Measurements from ENCODE around the gene CNNM2.
"Not testable (repeated sequence)": the region's sequence is repeated elsewhere in the genome, so short reads cannot be mapped to it uniquely, and the experiment has no call there.

CNNM2 gene

DNA sequence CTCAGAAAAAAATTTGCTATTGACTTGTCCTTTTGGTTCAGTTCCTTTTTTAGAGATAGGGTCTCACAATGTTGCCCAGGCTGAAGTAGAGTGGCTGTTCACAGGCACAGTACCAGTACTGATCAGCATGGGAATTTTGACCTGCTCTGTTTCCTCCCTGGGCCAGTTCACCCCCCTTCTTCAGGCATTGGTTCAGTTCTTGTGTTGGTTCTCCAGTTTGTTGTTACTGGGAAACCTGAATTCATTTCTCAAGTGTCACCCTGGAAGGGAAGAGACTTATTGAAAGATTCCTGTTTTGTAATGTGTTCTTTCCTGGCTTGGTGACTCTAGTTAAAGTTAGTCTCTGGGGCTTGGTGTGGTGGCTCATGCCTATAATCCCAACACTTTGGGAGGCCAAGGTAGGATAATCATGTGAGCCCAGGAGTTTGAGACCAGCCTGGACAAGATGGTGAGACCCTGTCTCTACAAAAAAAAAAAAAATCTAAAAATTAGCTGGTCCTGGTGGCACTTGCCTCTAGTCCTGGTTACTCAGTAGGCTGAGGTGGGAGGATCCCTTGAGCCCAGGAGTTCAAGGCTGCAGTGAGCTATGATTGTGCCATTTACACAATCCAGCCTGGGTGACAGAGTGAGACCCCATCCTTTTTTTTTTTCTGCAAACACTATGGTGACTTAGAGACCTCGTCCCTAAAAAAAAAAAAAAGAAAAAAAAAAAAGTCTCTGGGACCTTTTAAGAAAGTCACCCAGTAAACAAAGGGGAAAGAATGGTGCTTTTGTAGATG, 52.7 kb downstream of the CNNM2 start:
- no peak for DNase-seq

DNA sequence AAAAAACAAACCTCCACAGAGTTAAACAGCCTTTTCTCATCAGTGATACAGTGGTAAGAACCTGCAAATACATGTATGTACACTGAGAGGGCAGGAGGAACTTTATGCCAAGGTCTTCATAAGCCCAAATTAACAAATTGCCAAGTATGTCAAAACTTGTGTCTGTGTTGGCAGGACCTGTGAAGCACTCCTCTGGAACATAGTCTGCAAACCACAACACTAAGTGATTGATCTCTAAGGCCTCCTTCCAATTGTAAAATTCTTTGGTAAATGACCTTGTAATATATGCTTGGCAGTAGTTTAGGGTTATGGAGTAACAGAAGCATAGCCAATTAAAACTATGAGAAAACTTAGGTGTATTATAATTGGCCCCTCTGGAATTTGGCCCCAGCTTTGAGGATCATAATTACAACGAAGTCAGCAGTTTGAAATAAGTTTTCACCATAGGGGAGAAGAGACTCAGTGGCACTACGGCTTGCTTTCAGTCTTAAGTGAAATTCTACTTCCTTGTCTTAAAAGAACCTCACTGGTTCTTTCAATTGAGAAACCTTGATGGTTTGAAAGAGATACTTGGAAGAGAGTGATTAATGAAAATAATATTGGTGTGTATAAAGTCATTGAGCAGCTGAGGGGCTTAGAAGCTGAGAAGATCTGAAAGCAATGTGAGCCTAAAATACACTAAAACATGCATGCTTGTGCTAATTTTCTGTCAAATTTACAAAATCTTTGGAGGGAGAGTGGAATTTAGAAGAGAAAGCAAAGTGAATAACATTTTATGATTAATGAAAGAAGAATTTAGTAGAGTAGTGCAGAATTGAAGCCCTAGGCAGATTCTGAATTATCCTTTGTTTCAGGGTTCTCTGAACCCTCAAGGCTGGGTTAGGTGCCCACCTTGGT, 57.6 kb downstream of the CNNM2 start:
- DNase-seq = no peak

DNA sequence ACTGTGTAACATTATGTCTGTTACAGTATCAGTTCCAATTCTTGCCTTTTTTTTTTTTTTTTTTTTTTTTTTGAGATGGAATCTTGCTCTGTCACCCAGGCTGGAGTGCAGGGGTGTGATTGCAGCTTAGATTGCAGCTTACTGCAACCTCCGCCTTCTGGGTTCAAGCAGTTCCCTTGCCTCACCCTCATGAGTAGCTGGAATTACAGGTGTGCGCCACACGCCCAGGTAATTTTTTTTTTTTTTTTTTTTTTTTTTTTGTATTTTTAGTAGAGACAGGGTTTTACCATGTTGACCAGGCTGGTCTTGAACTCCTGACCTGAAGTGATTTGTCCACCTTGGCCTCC, 58.3 kb downstream of the CNNM2 start:
- not testable (repeated sequence) for DNase-seq

DNA sequence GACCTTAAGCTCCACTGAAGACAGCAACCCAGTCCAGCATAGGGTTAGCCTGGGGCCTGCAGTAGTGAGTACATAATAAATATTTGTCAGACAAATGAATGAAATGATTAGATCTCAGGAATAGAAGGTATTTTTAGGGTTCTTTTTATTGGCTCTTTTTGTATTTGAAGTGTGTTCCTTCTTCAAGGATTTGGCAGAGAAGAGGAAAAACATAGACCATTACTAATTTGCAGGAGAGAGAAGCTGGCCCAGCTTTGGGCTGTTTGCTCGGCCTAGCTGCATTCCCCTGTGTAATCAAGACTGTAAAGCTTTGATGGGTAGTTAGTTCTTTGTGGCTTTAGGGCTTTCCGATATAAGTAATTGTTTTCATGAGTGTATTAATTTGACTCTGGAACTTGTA, 64.2 kb downstream of the CNNM2 start:
- no peak for DNase-seq

DNA sequence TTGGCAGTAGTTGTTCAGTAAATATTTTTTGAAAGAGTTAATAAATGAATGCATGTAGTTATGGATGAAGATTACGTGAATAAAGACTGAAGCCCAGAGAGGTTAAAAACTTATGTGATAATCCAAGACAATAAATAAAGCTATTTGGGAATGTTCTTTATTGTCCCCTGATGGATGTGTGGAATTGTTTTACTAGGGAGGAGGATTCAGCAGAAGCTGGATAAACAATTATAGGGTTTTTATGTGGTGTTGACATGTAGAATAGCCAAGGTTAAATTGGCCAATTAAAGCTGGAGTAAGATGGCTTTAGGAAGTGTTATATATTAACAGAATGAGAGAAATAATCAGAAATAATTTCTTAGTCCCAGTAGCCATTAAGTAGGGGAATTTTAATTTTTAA, 66.0 kb downstream of the CNNM2 start:
- DNase-seq = no peak

DNA sequence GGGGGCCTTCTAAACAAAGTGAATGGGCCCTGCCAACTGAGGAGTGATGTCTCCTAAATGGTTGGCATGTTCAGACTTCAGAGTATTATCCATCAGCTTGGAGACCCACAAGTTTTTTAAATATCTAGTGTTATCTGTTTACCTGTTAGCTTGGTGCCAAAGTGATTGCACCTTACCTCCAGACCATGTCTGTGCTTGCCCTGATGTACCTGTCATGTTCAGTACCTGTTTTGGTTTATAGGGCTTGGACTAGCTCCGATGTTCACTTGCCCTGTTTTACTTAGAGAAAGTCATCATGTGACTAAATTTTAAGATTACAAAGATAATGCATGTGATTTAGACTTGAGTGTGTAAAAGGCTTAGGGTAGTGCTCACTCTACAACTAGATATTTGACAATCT, 67.7 kb downstream of the CNNM2 start:
- DNase-seq = no peak

DNA sequence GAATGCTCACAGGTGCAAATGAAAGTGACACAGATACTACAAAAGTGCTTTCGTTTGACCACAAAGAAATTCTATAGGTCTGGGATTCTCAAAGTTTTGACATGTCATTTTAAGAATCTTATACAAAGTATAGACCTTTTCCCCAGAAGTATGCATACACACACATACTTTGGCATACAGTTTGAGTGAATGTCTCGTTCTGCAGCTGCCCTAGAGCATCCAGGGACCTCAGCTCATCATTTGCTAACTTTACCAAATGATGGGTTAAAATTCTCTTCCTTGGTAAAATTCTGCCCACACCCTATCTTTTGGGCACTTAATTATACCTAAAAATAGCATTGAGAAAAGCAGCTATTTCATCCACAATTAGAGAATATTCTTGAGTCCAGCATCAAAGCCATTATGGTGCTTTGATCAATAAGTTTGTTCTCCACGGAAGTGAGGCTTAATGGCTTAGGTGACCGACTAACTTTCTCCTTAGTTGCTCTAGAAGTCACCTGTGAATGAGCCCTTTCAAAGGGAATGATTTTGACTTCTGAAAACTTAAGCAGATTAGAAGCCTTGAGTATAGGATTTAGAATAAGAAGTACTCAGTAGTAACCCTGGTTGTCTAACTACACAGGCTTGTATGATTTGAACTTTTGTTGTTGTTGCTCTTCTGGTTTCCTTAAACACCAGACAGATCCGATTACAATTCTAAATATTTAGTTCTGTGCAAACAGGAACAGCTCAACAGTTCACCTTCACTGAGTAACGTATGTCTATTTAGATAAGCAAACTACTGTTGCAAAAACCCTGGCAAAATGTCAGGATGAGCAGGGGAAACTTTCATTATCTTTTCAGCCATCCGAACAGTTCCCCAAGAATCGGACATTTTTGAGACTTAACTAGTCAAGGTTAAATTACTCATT, 70.6 kb downstream of the CNNM2 start:
- no peak for DNase-seq

DNA sequence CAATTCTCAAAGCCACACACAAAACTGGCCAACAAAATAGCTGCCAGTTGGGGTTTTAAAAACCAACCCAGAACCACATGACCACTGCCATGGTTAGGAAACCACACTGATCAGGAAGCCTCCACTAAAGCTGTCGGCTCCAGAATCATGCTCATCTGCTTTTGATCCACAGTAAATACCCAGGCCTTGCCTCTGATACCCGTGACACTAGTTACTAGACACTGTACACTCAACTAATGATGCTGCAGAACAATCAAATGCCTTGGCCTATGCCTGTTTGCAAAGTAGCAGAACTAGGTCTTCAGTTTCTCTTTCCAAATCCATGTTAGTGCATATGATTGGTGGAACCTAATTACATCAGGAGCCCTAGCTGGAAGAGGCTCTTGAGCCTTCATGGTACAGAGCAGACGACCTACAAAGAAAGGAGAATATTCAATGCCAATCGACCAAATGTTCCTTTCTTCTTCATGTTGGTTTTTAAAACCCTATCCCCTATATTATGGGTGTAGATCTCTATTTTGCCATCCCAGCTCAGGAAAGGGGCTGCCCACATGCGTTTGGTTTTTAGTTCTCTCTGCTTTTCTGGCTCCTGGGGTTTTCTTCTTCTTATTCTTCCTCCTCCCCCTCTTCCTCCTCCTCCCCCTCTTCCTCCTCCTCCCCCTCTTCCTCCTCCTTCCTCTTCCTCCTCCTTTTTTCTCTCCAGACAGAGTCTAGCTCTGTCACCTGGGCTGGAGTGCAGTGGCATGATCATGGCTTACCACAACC, 76.6 kb downstream of the CNNM2 start:
- no peak for DNase-seq

DNA sequence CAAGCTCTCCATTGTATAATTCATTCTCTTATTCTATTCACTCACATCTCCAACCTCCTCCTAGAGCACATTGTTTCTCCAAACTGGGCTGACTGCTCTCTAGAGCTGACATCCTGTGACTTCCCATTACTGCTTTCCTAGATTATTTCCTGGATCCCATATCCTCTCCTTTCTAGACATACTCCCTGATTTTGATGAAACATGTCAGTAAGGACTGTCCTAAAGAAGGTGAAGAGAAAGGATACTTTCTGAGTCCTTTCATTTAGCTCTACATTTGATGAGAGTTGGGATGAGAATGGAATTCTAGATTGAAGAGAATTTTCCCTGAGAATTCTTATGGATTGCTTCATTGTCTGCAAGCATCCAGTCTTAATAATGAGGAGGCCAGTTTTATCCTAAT, 78.8 kb downstream of the CNNM2 start:
- no peak for DNase-seq

DNA sequence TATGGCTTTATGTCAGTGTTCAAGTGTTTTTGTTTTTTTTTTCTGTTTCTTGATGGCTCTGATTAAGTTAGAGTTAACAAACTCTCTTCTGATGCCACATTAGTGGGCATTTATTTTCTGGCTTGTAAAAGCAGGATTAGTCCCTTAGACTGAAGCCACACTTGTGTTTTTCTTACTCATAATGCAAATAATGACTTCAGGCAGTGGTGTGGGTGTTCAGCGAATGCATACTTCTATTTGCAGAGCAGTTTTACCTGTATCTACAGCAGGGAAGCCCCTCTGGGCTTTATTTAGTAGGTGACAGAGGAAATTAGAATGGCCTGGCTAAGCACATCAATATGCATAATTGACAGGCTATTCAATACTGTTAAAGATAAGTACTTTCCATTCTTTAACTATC, 79.9 kb downstream of the CNNM2 start:
- no peak for DNase-seq

DNA sequence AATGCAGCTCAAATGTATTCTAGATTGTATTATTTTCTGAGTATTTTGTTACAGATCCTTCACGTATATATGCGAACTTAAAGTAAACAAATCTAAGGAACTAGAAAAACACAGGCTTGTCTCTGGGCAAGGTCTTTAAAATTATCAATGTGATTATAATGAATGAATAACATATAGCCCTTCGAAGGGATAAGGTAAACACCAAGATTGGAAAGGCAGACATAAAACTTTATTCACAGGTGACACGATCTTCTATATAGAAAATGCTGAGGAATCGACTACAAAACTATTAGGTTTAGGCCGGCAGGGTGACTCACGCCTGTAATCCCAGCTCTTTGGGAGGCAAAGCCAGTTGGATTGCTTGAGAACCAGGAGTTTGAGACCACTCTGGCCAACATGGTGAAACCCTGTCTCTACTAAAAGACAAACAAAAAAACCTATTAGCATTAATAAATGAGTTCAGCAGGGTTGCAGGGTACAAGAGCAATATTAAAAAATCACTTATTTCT, 80.4 kb downstream of the CNNM2 start:
- no peak for DNase-seq

DNA sequence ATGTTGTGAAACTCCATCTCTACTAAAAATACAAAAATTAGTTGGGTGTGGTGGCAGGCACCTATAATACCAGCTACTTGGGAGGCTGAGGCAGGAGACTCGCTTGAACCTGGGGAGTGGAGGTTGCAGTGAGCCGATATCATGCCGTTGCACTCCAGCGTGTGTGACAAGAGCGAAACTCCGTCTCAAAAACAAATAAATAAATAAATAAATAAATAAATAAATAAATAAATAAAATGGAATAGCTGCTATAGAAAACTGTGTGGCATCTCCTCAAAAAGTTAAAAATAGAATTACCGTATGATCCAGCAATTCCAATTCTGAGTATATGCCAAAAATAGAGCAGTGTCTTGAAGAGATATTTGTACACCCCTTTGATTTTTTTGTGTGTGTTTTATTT, 82.0 kb downstream of the CNNM2 start:
- DNase-seq = not testable (repeated sequence)

DNA sequence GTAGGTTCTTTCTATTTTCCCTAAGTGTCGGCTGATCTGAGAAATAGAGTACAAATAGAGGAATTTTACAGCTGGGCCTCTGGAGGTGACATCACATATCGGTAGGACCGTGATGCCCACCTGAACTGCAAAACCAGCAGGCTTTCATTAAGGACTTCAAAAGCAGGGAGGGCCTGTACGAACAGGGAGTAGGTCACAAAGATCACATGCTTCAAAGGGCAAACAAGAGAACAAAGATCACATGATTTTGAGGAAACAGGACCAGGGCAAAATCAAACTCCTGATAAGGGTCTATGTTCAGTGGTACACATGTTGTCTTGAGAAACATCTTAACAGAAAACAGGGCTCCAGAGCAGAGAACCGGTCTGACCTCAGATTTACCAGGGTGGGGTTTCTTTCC, 88.9 kb downstream of the CNNM2 start:
- no peak for DNase-seq

DNA sequence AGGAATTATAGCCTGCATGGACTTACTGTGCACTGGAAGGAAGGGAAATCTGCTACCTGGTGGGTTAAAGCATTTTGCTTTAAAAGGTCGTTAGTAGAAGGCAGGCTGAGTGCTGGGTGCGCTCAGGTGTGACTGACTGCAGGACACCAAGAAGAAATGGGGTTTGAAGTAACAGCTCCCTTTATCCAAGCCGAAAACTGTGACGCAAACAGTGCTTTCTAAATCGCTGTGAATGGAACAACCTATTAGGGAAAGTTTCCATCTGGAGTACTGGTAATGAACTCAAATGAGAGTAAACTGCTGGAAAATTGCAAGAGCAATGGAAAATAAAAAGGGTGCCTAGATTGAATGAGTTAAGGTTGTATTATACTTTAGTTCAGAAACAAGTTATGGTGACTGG, 95.3 kb downstream of the CNNM2 start:
- no peak for DNase-seq

DNA sequence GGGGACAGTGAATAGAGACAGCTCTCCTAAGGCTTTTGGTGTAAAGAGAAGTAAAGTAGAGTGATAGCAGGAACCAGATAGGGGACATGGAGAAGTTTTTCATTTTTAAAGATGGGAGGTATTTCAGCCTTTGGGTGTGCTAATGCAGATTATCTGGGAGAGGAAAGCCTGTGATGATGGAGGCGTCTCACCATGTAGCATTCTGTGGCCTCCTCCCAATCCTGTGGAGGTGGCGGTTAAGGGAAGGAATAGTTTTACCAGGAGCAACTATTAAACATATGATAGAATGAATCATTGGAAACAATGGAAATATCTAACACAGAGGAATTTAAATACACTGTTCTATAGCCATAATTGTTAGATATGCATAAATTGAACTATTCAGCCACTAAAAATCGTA, 101.3 kb downstream of the CNNM2 start:
- no peak for DNase-seq

DNA sequence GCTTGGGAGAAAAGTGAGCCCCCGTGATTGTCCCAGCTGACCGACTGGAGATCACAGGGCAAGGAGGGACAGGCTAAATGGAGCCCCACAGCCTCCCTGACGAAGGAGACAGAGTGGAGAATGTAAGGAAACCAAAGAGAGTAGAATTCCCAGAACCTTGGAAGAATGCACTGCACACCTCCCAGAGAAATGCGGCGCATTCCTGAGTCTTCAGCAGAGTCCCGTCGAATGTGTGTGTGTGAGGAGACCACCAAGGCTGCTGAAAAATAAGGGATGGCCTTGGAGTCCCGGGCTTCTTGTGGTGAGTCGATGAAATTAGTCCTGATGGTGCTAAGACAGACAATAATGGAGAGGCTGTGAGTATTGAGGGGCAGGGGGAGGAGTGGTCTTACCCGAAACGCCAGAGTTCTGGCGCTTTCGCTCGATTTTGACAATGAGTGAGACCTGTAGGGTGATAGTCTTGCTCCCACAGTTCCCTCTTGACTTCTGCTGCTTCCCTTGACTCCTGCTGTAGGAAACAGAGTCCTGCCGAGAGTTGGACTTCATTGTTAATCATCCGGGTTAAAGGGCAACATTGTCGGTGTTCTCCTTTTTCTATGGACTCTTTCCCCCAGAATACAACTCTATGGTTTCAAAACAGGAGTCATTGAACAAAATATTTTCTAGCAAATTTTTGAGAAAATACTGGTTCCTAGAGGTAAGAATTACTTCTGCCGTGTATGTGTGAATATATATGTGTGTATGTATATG, 103.2 kb downstream of the CNNM2 start:
- DNase-seq = no peak

DNA sequence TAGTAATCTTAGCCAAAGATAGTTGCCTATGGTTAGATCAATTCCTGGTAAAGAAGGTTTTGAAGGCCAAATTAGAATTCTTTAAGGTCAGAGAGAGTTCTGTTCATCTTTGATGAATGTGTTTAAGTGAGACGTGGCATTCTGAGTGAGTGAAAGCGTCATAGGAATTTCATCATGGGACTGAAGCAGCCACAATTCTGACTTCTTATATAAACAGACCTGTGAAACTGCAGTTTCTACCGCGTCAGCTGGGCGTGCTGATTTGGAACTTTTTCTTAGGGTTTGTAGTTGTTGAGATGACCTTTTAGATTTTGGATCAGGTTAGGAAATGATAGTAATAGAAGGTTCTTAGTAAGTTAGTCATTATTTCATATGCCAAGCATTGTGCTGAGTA, 103.8 kb downstream of the CNNM2 start:
- no peak for DNase-seq

DNA sequence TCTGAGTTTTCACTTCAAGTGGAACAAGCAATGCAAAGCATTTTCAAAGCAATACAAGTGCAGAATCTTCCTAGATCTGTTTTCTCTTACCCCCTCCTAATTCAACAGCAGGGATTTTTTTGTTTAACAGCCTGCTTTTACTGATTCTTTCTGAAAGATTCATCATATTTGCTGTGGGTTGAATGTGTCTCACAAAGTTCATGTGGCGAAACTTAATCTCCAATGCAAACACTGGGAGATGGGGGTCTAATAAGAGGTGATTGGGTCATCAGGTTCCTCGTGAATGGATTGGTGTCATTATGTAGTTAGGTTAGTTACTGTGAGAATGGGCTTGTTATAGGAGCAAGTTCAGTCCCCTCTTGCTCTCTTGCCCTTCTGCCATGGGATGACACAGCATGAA, 107.6 kb downstream of the CNNM2 start:
- no peak for DNase-seq

DNA sequence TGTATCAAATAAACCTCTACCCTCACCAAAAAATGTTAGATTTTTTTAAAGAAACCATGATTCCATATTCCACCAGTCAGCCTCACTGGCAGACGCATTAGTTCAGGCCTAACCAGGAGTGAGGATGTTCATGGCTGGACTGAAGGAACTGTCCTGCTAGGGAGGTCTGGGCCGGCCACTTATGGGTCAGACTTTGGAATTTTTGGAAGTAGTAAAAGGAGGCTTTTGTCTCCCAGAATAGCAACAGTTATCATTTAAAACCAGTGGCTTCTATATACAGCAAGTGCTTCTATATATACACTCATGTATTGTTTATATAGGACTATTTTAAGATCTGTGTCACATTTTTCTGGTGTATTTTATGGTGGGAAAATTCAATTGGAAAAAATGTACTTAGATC, 120.5 kb downstream of the CNNM2 start:
- no peak for DNase-seq

DNA sequence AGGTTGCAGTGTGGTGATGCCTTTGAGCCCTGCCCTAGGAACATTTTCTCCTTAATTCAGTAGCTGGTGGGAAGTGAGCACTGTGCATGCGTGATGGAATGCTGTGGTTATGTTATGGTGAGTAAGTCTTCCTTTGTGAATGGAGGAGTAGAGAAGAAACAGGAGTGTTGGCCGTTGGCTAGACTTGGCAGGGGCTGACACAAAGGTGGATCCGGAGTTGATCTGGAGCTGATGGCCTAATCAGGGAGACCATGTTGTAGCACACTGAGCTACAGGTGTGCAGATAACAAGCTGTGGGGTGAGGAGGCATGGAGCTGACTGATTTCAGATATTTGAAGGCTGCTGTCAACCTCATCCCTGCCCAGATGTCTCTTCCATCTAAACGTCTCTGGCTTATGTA, 122.3 kb downstream of the CNNM2 start:
- no peak for DNase-seq

DNA sequence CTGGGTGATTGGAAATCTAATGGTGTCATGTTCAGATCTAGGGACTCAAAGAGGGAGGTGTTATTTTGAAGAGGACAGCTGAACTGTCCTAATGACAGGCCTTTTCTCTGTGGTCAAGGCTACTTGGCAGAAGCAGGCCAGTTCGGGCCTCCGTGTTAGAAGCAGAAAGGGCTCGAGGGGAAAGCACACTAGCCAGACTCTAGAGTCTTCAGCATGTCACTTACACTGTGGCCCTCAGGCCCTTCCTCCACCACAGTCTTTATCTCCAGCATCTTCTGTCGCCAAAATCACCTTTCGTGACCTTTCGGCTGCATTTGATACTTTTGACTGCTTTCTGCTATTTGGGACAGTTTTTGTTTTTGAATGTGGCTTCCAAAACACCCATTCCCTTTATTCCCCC, 123.3 kb downstream of the CNNM2 start:
- no peak for DNase-seq

DNA sequence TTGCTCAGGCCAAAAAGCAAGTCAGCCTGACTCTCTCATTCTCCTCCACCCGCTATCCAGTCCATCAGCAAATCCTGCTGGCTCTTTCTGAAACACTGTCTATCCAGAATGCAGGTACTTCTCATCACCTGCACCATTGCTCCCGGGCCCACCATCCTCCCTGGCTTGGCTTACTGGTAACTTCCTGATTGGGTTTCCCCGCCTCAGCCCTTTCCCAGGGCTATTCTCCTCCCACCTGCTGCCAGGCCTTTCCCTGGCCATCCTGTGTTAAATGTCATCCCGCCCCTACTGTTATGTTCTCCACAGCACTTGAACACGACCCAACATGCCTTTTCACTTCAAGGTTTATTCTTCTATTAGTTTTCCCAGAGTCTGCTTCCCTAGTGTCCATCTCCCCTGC, 124.0 kb downstream of the CNNM2 start:
- no peak for DNase-seq
